NOMO-1 (cell line): Measurements from ENCODE around the gene VPS37C.
"Not testable (repeated sequence)": the region's sequence is repeated elsewhere in the genome, so short reads cannot be mapped to it uniquely, and the experiment has no call there.

ENCODE experiments used
- DNase-seq, 2 experiments: peaks; one replicate each; lab custom pipeline; 2025; ENCODE audit not compliant: unreplicated experiment in 2 of 2; lab: John Stamatoyannopoulos, UW

VPS37C gene

GRCh38 chr11:61161190-61162091, at the start of gene VPS37C:
VPS37C (minus strand) TSS chr11:61161426; CDS start chr11:61138829, 22,597 bp downstream.
- peak; percentile 65 to 87 for DNase-seq

- DNase-seq = not testable (repeated sequence)
Measured at GRCh38 chr11:61210629-61211028, 49.4 kb upstream of the VPS37C start.

DNA sequence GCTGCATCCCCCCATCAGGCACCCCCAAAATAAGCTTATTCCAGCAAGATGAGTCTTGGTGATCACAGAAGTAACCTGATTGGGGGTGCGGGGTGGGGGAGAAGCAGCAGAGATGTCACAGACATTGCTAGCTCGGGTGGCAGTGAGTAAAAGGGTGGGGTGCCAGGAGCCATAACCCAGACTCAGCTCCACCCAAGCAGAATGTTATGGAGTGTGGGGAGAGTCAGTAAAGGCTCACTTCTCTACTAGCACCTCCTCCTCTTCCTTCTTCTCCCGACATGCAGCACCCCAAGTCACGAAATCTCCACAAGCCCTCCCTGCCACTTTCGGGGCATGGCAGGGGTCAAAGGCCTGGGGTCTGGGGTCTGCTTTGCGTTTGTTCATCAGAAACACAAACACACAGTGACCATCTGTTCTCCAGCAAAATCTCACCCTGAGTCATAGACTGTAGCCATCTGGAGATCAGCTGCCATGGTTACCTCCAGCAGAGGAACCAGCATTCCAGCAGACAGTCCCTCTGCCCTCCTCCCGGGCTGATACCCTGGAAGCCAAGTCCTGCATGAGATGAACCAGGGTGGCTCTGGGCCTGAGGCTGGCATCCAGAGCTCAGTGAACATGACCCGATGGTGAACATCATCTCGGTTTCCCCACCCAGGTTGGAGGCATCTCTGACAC, 46.5 kb upstream of the VPS37C start:
- not testable (repeated sequence) for DNase-seq

- not testable (repeated sequence) for DNase-seq
Measured at GRCh38 chr11:61204502-61205059, 43.4 kb upstream of the VPS37C start.

DNA sequence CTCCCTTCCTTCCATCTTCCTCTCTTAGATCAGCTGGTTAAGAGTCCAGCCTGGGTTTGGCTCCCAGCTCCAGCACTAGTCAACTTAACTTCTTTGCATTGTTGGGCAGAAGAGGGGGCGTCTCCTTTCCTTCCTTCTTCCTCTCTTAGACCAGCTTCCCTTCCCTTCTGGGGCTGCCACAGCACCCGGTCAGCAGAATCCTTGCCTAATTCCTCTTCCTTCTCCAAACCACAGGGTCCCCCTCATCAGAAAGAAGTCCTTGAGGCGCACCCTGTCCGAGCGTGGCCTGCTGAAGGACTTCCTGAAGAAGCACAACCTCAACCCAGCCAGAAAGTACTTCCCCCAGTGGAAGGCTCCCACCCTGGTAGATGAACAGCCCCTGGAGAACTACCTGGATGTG, 42.6 kb upstream of the VPS37C start:
- not testable (repeated sequence) for DNase-seq

GRCh38 chr11:61202950-61203746, 41.9 kb upstream of the VPS37C start, which contains the start of gene PGA3:
PGA3 (plus strand) TSS chr11:61203515; CDS start chr11:61203565, 50 bp downstream.
- not testable (repeated sequence) for DNase-seq

DNA sequence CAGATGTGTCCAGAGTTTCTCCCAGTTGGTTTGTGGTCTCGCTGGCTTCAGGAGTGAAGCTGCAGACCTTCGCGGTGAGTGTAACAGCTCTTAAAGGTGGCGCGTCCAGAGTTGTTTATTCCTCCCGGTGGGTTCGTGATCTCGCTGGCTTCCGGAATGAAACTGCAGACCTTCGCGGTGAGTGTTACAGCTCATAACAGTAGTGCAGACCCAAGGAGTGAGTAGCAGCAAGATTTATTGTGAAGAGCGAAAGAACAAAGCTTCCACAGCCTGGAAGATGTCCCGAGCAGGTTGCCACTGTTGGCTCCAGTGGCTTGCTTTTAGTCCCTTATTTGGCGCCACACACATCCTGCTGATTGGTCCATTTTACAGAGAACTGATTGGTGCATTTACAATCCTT, 40.2 kb upstream of the VPS37C start:
- no peak for DNase-seq

GRCh38 chr11:61198948-61199523, 37.8 kb upstream of the VPS37C start:
- DNase-seq = no peak

- DNase-seq = no peak
Measured at GRCh38 chr11:61198361-61198760, 37.1 kb upstream of the VPS37C start.

DNA sequence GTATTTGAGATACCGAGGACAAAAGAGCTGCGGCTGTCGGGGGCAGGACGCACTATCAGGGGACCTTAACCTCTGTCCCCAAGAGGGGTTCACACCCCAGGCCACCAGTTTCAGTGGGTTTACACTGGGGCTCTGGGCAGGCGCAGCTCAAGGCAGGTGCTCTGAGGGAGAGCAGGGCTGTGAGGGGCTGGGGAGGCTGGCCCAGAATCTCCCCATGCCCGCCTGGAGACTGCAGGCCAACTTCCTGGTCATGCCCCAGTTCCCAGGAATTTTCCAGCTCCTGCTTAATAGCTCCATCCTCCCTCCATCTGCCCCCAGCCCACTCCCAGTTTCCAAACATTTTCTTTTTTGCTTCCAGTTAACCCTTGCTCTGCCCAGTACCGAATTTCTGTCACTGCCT, 34.5 kb upstream of the VPS37C start:
- no peak for DNase-seq

GRCh38 chr11:61194981-61195695, 33.9 kb upstream of the VPS37C start:
- no peak for DNase-seq

GRCh38 chr11:61194169-61194671, 33.0 kb upstream of the VPS37C start:
- no peak for DNase-seq

- no peak for DNase-seq
Measured at GRCh38 chr11:61193596-61193995, 32.4 kb upstream of the VPS37C start.

GRCh38 chr11:61189933-61190332, 28.7 kb upstream of the VPS37C start:
- DNase-seq = no peak

GRCh38 chr11:61187505-61188130, 26.4 kb upstream of the VPS37C start:
- DNase-seq = peak; percentile 32 to 70

DNA sequence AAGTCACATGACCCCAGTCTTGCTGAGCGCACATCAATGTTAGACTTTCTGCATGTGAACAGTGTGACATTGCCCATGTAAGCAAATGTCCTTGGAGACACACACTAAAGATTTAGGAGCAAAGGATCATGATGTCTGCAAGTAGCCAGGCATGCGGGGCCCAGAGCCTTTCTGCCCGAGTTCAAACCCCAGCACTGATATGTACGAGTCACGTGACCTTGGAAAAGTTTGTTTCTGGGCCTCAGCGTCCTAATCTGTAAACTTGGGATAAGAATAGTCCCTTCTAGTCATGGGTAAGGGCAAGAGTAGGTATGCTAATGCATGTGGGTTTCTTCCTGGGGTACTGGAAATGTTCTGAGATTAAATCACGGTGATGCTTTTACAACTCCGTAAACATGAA, 25.3 kb upstream of the VPS37C start:
- no peak for DNase-seq

GRCh38 chr11:61183645-61184044, 22.4 kb upstream of the VPS37C start:
- no peak for DNase-seq

GRCh38 chr11:61181489-61181888, 20.3 kb upstream of the VPS37C start:
- no peak for DNase-seq

DNA sequence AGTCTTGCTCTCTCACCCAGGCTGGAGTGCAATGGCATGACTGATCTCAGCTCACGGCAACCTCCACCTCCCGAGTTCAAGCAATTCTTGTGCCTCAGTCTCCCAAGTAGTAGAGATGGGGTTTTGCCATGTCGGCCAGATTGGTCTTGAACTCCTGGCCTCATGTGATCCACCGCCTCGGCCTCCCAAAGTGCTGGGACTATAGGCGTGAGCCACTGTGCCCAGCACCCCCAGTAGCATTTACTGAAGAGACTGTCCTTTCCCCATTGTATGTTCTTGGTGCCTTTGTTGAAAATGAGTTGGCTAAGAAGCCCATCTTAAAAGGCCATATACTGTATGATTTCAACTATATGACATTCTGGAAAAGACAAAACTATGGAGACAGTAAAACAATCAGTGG, 19.0 kb upstream of the VPS37C start:
- not testable (repeated sequence) for DNase-seq
